GF-D8 (cell line): ENCODE data around the gene PERM1.
A peak's percentile ranks its signal among the peaks of the same experiment; 100 is the strongest.
"Not testable (repeated sequence)": the region's sequence is repeated elsewhere in the genome, so short reads cannot be mapped to it uniquely, and the experiment has no call there.

Experiments
- DNase-seq: peaks from one replicate; lab custom pipeline; 2025; lab: John Stamatoyannopoulos, UW

PERM1 gene

DNA sequence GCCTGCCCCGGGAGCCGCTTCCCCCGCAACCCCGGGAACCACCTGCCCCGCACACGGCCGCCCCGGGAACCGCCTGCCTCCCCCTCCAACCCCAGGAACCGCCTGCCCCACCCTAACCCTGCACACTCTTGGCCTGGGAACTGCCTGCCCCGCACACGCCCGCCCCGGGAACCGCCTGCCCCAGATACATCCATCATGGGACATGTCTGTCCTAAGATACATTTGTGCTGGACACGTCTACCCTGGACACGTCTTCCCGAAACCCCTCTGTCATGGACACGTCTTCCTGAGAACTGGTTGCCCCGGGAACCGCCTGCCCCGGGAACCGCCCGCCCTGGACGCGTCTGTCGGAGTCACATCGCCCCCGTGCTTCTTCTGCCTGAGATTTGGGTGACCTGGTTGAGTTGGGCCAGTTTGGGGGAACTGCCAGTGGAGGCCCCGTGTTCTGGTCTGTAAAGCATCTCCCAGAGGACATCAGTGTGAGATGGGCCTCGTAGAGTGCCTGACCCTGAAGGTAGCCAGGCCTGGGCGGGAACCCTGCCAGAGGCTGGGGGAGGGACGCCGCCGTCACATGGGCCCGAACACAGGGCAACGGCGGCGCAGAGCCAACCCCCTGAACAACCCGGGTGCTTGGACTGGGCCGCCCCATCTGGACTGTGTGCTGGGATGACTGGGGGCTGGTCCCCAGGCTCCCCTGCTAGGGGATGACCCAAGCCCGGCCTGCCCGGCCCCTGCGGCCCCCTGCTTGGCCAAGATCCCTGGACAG lies 3.6 kb downstream of the PERM1 start:
- DNase-seq, result no peak

GRCh38 chr1:976791-977190 lies 5.1 kb downstream of the PERM1 start:
- not testable (repeated sequence) for DNase-seq

DNA sequence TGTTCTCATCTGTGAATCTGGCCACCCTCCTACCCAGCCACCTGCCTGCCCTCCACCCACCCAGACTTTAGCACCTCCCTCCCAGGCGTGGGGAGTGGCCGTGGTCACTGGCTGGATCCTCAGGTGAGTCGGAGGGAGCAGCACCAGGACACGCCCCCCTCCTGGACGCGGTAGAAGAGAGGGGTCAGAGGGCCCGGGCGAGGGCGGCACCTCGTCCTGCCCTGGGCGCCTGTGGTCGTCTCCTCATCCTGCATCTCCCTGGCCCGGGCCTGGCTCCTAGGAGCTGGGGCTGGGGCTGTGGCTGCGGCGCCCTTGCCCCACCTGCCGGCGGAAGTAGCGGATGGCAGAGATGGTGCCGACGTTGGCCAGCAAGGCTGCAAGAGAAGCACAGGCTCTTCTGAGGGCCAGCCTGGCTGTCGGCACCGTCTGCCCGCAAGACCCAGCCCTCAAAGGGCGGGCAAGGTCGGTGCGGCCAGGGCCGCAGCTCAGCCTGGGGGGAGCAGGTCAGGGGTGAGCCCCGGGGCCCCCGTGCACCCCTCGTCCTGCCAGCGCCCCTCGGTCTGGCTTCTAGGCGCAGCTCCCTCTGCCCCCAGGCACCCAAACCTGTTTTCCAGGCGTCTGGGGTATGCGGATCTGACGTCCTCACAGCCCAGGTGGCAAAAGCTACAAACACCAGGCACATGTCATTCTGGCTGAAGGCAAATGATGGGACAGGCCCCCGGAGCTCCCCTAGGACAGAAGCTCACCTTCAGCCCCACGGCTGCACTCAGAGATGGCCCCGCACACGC lies 5.8 kb downstream of the PERM1 start:
- DNase-seq, result peak; percentile 36

GRCh38 chr1:975365-975764 lies 6.5 kb downstream of the PERM1 start:
- DNase-seq, result no peak

- no peak for DNase-seq
These were observed 7.1 kb downstream of the PERM1 start for GRCh38 chr1:974687-975328.

- DNase-seq, result no peak
These were observed 7.6 kb downstream of the PERM1 start for GRCh38 chr1:974293-974640.

- DNase-seq, result no peak
These were observed 8.2 kb downstream of the PERM1 start for GRCh38 chr1:973459-974292.

DNA sequence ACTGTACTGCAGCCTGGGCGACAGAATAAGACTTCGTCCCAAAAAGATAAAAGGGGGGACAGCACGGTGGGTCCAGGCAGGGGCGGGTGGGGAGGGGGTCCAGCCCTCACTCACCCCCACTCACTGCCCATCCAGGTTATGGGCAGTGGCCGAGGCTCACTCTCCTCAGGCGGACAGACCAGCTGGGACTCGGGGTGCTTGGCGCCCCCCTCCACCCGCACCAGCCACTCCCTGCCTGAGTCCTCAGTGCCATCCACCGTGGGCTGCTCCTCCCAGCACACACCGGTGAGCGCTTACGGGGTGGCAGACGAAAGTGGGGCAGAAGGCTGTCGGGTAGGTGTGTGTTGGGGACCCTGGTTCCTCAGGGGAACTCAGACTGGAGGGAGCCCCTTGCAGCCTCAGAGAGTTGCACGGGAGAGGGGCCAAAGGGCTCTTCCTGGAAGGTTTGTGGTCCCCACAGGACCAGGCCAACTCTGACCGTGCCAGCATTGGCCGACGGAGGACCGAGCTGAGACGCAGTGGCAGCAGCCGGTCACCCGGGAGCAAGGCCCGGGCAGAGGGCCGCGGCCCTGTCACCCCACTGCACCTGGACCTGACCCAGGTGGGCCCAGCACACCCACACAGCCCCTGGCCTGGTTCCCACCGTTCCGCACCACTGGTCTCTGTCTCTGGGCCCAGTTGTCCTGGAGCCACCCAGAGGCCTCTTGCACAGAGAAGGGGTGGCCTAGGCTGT lies 9.0 kb downstream of the PERM1 start:
- no peak for DNase-seq

DNA sequence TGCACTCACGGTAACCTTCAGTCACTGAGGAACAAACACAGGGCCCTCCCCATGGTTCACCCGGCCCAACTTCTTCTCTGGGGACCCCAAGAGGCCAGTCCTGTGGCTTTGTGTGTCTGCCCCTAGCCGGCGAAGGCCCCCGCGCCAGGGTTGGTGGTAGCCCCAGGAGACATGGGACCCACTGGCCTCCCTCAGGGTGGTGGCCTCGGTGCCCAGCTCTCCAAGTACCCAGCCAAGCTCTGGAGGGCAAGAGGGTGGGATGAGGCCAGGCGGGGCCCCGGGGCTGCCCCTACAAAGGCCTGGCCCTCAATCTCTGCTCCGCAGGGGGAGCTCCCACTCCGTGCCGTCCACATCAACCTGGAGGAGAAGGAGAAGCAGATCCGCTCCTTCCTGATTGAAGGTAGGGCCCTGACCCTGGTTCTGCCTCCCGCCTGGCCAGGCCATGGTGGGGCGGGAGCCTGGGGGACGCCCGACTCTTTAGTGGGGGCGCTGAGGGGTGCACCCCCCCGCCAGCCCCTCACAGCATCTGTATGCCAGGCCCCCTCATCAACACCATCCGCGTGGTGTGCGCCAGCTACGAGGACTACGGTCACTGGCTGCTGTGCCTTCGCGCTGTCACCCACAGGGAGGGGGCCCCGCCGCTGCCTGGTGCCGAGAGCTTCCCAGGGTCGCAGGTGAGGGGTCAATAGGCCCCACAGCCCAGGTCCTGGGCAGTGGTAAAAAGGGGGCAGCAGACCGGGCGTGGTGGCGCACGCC lies 10.0 kb downstream of the PERM1 start:
- DNase-seq, result no peak

DNA sequence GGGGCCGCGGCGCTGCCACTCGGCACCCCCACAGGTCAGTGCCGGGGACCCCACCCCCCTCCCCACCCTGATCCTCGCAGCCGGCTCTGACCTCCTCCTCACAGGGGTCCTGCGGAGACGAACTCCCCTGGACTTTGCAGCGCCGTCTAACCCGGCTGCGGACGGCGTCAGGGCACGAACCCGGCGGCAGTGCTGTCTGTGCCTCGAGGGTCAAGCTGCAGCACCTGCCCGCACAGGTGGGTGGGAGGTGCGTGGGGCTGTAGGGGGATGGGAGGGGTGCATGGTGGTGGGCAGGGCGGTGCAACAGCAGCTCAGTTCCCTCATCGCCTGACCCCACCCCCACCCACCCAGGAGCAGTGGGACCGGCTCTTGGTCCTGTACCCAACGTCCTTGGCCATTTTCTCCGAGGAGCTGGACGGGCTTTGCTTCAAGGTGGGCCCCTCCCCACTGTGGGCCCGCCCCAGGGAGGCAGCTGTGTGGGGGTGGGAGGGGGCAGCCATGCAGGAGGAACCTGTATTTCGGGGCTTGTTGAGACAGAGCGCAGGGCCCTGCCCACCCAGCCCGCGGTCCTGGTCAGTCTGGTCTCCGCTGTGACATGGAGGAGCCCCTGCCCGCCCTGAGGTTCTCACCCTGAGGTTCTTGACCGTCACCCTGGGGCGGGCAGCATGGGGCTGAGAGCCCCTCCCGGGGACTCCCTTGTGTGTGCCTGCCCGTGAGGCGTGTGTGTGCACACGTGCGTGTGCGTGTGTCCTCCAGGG lies 10.7 kb downstream of the PERM1 start:
- DNase-seq, result no peak

- DNase-seq, result no peak
These were observed 11.5 kb downstream of the PERM1 start for GRCh38 chr1:970242-970972.

GRCh38 chr1:969260-969855 lies 12.5 kb downstream of the PERM1 start:
- no peak for DNase-seq

DNA sequence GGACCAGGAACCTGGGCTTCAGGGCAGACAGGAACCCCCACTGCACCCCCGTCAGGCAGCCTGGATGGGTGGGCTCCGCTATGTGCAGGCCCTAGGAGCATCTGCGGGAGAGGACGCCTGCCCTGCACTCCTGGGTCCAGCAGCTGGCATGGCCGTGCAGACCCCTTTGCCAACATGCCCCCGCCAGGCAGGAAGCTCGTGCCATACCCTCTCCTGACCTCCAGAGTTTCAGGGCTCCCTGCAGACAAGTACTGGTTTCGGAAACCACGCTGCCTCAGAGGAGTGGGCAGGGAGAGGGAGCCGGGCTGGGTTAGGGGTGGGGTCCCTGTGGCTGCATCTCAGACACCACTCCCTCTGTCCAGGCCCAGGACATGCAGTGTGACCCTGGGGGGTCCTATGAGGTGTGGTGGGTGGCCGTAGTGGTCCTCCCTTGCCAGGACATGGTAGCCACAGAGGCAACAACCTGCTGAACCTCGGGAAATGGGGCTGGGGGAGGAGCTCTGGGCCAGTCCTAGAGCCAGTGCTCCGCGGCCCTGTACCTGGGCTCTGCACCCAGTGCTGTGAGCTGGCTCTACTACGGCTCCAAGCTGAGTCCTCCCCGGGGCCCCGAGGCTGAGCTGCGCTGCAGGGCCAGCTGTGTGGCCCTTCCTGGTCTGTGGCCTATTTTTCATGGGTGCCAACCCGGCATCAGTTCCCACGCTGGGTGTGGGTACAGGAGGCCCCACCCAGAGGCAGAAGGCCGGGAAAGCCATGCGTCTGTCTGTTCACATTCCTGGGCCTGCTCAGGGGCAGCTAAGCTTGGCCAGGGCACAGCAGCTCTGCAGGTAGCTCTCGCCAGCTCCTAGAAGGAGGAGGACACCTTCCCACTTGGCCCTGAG lies 14.2 kb downstream of the PERM1 start:
- DNase-seq, result no peak

- no peak for DNase-seq
These were observed 15.1 kb downstream of the PERM1 start for GRCh38 chr1:966704-967300.

- DNase-seq, result no peak
These were observed 15.7 kb downstream of the PERM1 start, which contains the start of gene PLEKHN1 for GRCh38 chr1:966135-966703. Gene PLEKHN1, plus strand, starts transcription at chr1:966482. Its CDS starts 50 bp downstream, at chr1:966532.

DNA sequence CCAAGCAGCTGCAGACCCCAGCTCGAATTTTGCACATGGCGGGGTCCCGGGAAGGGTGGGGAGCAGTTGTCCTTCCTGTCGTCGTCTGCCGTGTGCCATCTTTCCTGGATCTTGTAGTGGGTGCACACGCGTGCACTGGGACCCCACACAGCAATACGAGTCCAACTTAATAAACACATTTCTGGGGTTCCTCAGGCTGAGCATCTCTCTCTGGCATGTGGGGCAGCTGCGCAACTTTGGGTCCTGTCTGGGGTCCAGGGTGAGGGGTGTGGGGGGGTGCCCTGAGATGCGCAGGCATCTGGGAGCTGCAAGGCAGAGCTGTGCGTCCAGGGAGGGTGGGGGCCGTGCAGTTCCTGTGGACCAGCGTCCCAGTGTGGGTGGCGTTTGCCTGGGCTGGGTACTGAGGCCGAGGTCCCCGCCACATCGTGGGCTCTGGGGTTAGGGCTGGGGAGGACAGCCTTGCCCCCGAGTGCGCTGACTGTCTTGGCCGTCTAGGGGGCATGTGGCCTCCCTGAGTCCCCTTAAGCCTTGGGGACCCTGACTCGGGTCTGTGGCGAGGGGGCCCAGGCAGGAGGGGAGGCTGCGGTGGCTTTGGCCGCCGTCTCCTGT lies 16.3 kb downstream of the PERM1 start:
- no peak for DNase-seq
